Measurements from ENCODE around the gene VMAC. TPM values are rescaled to one million over a fixed set of nuclear protein-coding genes. Genes with fewer than 3 reads are reported as not detected.
"Not testable (repeated sequence)": the region's sequence is repeated elsewhere in the genome, so short reads cannot be mapped to it uniquely, and the experiment has no call there.

The VMAC gene
- total and polyA plus RNA-seq, 9 donors = 3.4 to 8.5 (median 6.4) TPM

DNA sequence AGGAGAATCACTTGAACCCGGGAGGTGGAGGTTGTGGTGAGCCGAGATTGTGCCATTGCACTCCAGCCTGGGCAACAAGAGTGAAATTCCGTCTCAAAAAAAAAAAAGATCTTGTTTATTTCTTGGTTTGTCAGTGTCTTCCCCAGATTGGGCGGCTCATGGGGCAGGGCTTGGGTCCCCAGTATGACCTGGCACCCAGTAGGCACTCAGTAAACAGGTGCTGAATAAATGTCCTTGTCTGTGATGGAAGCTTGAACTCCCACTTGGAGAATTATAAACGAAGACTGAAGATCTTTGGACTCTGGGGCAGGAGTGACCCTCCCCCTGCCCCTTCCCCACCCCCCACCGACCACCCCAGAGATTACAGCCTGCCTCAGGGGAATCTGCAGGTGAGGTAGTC is 24.5 kb upstream of the VMAC start:
- DNase-seq = no peak
- whole genome bisulfite sequencing, 3 donors = 25 to 43% (median 29%) methylated on average over 6 of the region's 6 CpGs
- H3K27ac ChIP-seq = no peak overlapping the region
- no peak overlapping the region for H3K4me3 ChIP-seq
- H3K27me3 ChIP-seq = no peaks in the 10 kb centered on the region
- TF ChIP-seq, protein P1, sequence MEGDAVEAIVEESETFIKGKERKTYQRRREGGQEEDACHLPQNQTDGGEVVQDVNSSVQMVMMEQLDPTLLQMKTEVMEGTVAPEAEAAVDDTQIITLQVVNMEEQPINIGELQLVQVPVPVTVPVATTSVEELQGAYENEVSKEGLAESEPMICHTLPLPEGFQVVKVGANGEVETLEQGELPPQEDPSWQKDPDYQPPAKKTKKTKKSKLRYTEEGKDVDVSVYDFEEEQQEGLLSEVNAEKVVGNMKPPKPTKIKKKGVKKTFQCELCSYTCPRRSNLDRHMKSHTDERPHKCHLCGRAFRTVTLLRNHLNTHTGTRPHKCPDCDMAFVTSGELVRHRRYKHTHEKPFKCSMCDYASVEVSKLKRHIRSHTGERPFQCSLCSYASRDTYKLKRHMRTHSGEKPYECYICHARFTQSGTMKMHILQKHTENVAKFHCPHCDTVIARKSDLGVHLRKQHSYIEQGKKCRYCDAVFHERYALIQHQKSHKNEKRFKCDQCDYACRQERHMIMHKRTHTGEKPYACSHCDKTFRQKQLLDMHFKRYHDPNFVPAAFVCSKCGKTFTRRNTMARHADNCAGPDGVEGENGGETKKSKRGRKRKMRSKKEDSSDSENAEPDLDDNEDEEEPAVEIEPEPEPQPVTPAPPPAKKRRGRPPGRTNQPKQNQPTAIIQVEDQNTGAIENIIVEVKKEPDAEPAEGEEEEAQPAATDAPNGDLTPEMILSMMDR (IDR thresholded peaks at IDR 0.05) = no peak
- TF ChIP-seq EP300 (IDR thresholded peaks at IDR 0.05) (no peak), POLR2A (IDR thresholded peaks at IDR 0.05) (no peak)
- H3K9me3 ChIP-seq = no peaks in the 10 kb centered on the region
- H3K36me3 ChIP-seq = no peaks in the 10 kb centered on the region
- intact Hi-C loops (cut with DNase I) = no loop called here
- H3K4me1 ChIP-seq (ENCODE audit: insufficient read depth) = peaks cover 1% of the 10 kb centered on the region

DNA sequence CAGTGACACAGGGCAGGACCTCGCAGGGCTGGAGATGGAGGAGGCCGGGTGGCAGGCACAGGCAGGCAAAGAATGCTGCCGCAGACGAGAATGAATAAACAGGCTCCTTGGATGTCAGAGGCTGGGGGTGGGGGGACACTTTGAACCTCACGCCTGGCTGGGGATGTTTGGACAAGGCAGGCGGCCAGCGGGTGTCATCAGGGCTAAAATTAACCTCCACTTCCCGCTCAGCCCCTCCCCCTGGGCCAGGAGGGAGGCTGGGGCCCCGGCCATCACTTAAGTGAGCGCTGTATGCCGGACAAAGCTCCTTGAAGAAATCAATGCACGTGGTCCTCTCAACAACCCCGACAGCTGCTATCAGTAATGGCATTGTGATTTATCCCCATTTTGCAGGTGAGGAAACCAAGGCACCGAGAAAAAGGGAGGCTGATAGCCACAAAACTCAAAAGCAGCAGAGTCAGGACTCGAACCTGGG is 24.0 kb upstream of the VMAC start:
- intact Hi-C loops (cut with DNase I) = no loop called here
- DNase-seq = peak in 2 of 5 donors; percentile 36 to 67
- 7 to 12% (median 7%) methylated on average over 15 of the region's 15 CpGs for WGBS, 3 donors

DNA sequence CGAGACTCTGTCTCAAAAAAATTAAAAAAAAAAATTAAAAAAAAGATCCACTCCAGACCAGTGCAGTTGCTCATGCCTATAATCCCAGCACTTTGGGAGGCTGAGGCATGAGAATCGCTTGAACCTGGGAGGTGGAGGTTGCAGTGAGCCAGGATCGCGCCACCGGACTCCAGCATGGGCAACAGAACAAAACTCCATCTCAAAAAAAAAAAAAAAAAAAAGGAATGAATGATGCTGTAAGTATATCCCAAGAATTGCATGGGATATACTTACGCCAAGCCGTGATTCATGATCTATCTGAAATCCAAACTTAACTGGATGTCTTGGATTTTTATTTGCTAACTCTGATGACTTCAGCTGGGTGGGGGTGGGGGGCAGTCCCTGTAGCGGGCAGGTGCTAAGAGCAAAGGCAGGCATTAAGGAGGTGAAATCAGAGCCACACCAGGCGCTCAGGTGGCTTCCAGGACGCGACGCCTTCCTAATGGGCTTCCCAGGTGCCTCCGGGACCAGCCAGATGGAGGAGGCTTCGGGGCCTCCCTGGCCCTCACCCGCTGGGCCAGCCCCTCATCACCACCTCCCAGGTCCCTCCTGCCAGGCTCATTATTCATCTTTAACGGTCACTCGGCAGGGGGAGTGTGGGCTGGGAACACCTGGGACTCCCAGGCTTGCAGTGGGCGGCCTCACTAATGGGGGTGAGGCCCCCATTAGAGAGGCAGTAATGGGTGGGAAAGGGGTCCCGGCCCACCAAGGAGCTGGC is 23.0 kb upstream of the VMAC start:
- whole genome bisulfite sequencing, 3 donors = 52 to 55% (median 55%) methylated on average over 19 of the region's 19 CpGs
- no peak for DNase-seq
- TF ChIP-seq POLR2A (IDR thresholded peaks at IDR 0.05) (no peak), EP300 (IDR thresholded peaks at IDR 0.05) (no peak)
- TF ChIP-seq, protein P1 (IDR thresholded peaks at IDR 0.05) = no peak
- Histone ChIP-seq H3K36me3 (no peaks in the 10 kb centered on the region), H3K9me3 (no peaks in the 10 kb centered on the region), H3K4me1 (ENCODE audit: insufficient read depth) (peaks cover 1% of the 10 kb centered on the region), H3K4me3 (no peak overlapping the region), H3K27me3 (no peaks in the 10 kb centered on the region), H3K27ac (no peak overlapping the region)
- intact Hi-C loops (cut with DNase I) = no loop called here

More for the DNA sequence above, 24.0 kb upstream of the VMAC start:
- no peak overlapping the region for H3K4me3 ChIP-seq
- H3K36me3 ChIP-seq = no peaks in the 10 kb centered on the region
- peaks cover 1% of the 10 kb centered on the region for H3K4me1 ChIP-seq (ENCODE audit: insufficient read depth)
- no peaks in the 10 kb centered on the region for H3K27me3 ChIP-seq
- H3K27ac ChIP-seq = no peak overlapping the region
- TF ChIP-seq, protein P1 (IDR thresholded peaks at IDR 0.05) = no peak
- no peak for TF ChIP-seq POLR2A (IDR thresholded peaks at IDR 0.05)
- no peak for TF ChIP-seq EP300 (IDR thresholded peaks at IDR 0.05)
- H3K9me3 ChIP-seq = no peaks in the 10 kb centered on the region

DNA sequence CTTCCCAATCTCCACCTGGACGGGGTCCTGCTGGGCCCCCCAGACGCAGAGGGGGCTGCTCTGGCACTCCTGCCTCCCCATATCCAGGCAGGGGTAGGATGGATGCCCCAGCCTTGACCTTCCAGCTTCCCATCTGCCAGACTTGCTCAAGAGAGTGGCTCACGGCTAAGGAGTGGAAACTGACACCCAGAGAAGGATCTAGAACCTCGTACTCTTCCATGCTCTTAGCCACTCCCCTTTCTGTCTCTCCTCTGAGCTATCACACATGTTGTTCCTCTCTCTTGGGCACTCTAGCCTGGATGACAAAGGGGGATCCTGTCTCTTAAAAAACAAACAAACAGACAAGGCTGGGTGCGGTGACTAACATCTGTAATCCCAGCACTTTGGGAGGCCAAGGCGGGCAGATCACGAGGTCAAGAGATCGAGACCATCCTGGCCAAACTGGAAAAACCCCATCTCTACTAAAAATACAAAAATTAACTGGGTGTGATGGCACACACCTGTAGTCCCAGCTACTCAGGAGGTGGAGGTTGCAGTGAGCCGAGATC is 22.2 kb upstream of the VMAC start:
- TF ChIP-seq, protein P1 (IDR thresholded peaks at IDR 0.05) = no peak
- TF ChIP-seq EP300 (IDR thresholded peaks at IDR 0.05) = no peak
- TF ChIP-seq POLR2A (IDR thresholded peaks at IDR 0.05) = no peak
- H3K36me3 ChIP-seq = no peaks in the 10 kb centered on the region
- no peak overlapping the region for H3K27ac ChIP-seq
- no peak for DNase-seq
- no peaks in the 10 kb centered on the region for H3K9me3 ChIP-seq
- H3K27me3 ChIP-seq = no peaks in the 10 kb centered on the region
- peaks cover 1% of the 10 kb centered on the region for H3K4me1 ChIP-seq (ENCODE audit: insufficient read depth)
- intact Hi-C loops (cut with DNase I) = no loop called here
- no peak overlapping the region for H3K4me3 ChIP-seq
- 49 to 58% (median 53%) methylated on average over 9 of the region's 9 CpGs for WGBS, 3 donors

DNA sequence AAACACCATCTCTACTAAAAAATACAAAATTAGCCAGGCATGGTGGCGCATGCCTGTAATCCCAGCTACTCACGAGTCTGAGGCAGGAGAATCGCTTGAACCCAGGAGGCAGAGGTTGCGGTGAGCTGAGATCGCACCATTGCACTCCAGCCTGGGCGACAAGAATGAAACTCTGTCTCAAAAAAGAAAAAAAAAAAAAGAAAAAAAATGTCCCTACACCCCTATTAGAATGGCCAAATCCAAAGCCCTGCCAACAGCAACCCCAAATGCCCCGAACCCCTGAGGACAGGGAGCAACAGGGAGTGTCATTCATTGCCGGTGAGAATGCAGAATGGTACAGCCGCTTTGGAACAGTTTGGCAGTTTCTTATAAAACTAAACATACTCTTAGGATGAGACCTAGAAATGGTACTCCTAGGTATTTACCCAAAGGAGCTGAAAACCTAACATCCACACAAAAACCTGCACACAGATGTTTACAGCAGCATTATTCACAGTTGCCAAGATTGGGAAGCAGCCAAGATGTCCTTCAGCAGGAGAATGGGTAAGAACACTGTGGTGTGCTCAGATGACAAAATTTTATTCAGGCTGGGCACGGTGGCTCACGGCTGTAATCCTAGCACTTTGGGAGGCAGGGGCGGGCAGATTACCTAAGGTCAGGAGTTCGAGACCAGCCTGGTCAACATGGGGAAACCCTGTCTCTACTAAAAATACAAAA is 21.4 kb upstream of the VMAC start:
- H3K36me3 ChIP-seq; H3K27me3 ChIP-seq; intact Hi-C loops (cut with DNase I); H3K4me3 ChIP-seq; H3K4me1 ChIP-seq (ENCODE audit: insufficient read depth); H3K27ac ChIP-seq; H3K9me3 ChIP-seq; DNase-seq: not testable (repeated sequence)
- 63 to 73% (median 72%) methylated on average over 11 to 13 of the region's 13 CpGs for WGBS, 3 donors

DNA sequence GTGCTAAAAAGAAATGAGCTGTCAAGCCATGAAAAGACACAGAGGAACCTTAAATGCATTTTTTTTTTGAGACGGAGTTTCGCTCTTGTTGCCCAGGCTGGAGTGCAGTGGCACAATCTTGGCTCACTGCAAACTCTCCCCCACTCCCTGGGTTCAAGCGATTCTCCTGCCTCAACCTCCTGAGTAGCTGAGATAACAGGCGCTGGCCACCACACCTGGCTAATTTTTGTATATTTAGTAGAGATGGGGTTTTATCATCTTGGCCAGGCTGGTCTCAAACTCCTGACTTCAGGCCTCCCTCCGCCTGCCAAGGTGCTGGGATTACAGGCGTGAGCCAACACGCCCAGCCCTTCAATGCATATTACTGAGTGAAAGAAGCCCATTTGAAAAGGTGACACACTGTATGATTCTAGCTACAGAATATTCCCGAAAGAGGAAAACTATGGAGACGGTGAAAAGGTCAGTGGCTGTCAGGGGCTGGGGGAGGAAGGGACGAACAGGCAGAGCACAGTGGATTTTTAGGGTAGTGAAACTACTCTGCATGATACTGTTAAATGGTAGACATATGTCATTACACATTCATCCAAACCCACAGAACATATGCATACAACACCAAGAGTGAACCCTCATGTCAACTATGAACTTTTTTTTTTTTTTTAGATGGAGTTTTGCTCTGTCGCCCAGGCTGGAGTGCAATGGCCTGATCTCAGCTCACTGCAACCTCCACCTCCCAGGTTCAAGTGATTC is 20.4 kb upstream of the VMAC start:
- DNase-seq; intact Hi-C loops (cut with DNase I); H3K4me3 ChIP-seq; H3K27me3 ChIP-seq; H3K27ac ChIP-seq; H3K36me3 ChIP-seq; H3K9me3 ChIP-seq; H3K4me1 ChIP-seq (ENCODE audit: insufficient read depth): not testable (repeated sequence)
- WGBS, 3 donors = 69 to 72% (median 70%) methylated on average over 11 of the region's 11 CpGs

Measured in ovary (tissue), 9 donors.